ENCODE results near the gene TRIP6.
"Not testable (repeated sequence)": the region's sequence is repeated elsewhere in the genome, so short reads cannot be mapped to it uniquely, and the experiment has no call there.

Gene TRIP6

GRCh38 chr7:100919335-100919734 is 52.1 kb downstream of the TRIP6 start:
- not testable (repeated sequence) for DNase-seq

DNA sequence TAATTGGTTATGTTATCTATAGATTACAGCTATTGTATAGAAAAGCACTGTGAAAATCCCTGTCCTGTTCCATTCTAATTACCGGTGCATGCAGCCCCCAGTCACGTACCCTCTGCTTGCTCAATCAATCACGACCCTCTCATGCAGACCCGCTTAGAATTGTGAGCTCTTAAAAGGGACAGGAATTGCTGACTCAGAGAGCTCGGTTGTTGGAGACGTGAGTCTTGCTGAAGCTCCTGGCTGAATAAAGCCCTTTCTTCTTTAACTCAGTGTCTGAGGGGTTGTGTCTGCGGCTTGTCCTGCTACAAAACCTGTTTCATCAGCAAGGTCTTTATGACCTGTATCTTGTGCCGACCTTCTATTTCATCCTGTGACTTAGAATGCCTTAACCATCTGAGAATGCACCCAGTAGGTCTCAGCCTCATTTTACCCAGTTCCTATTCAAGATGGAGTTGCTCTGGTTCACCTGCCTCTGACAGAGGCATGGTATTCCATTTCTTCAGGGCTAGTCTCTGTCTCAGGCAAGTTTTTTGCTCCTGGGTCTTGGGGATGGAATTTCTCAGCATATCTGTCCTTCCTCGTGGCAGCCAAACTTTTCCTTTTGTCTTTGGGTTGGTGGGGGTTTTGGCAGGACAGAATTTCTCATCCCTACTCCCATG is 52.7 kb downstream of the TRIP6 start:
- not testable (repeated sequence) for DNase-seq

- no peak for DNase-seq
Measured at GRCh38 chr7:100921039-100921438, 53.9 kb downstream of the TRIP6 start.

Measured in suppressor macrophage (primary cell).